ENCODE data around the gene SAT1. TPM values are rescaled to one million over a fixed set of nuclear protein-coding genes. Genes with fewer than 3 reads are reported as not detected.
A peak's percentile ranks its signal among the peaks of the same experiment; 100 is the strongest.

Gene SAT1
- total RNA-seq, 4 donors from 2014 or later = 557 to 1,009 (median 639) TPM

DNA sequence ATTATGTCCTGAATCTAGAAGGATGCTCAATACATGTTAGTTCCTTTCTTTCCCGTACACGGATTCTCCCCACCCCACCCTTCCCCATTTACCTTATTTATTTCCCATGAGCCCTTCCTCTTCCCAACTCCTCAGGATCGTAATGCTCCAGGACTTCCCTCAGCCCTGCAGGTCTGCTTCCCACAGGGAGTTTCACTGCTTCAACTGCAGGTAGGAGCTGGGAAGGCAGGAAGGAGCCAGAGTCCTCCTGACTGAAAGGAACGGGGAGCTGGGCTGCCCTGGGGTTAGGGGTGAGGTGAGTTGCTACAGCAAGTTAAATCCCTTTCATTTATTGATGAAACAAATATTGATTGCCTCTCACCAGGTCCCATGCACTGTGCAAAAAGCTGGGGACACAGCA, 33.2 kb downstream of the SAT1 start:
- WGBS, 2 donors = 70 to 75% methylated on average over 3 to 4 of the region's 4 CpGs
- H3K27me3 ChIP-seq = no peaks in the 10 kb centered on the region
- H3K9me3 ChIP-seq = no peaks in the 10 kb centered on the region
- TF ChIP-seq POLR2A (IDR thresholded peaks at IDR 0.05) (no peak), EP300 (IDR thresholded peaks at IDR 0.05) (no peak)
- TF ChIP-seq, protein P1, sequence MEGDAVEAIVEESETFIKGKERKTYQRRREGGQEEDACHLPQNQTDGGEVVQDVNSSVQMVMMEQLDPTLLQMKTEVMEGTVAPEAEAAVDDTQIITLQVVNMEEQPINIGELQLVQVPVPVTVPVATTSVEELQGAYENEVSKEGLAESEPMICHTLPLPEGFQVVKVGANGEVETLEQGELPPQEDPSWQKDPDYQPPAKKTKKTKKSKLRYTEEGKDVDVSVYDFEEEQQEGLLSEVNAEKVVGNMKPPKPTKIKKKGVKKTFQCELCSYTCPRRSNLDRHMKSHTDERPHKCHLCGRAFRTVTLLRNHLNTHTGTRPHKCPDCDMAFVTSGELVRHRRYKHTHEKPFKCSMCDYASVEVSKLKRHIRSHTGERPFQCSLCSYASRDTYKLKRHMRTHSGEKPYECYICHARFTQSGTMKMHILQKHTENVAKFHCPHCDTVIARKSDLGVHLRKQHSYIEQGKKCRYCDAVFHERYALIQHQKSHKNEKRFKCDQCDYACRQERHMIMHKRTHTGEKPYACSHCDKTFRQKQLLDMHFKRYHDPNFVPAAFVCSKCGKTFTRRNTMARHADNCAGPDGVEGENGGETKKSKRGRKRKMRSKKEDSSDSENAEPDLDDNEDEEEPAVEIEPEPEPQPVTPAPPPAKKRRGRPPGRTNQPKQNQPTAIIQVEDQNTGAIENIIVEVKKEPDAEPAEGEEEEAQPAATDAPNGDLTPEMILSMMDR (IDR thresholded peaks at IDR 0.05) = no peak
- H3K4me3 ChIP-seq = no peak overlapping the region
- no peak overlapping the region for H3K27ac ChIP-seq
- no peaks in the 10 kb centered on the region for H3K36me3 ChIP-seq
- DNase-seq (ENCODE audit: low spot score in 2 of 2) = no peak
- no peaks in the 10 kb centered on the region for H3K4me1 ChIP-seq

DNA sequence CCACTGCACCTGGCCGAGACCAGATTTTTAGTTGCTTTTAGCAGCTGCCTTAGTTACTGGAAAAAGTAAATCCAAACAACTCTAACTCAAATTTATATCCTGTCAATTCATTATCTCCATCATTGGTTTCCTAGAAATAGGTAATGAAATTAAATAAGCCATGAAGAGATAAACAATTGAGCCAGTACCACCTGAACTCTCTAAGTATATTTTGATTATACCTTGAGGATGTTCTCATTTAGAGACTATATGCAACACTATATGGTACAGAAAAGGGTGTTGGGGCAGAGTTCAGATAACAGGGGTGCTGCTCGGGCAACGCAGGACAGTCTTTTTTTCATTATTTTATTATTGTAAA, 35.0 kb downstream of the SAT1 start:
- DNase-seq (ENCODE audit: low spot score in 2 of 2) = no peak
- WGBS, 2 donors = 89 to 97% methylated on average over 3 of the region's 3 CpGs
- Histone ChIP-seq H3K4me3 (no peak overlapping the region), H3K27ac (no peak overlapping the region), H3K27me3 (no peaks in the 10 kb centered on the region), H3K4me1 (peaks cover 0 to 2% (median 0%) of the 10 kb centered on the region in 4 donors), H3K36me3 (no peaks in the 10 kb centered on the region), H3K9me3 (no peaks in the 10 kb centered on the region)
- TF ChIP-seq, protein P1 (IDR thresholded peaks at IDR 0.05) = no peak
- TF ChIP-seq POLR2A (IDR thresholded peaks at IDR 0.05) = no peak
- no peak for TF ChIP-seq EP300 (IDR thresholded peaks at IDR 0.05)

GRCh38 chrX:23819385-23820234, 36.6 kb downstream of the SAT1 start:
- no peak for DNase-seq (ENCODE audit: low spot score in 2 of 2)
- Histone ChIP-seq H3K27ac (peak overlapping the region in 1 of 4 donors; percentile 29), H3K4me3 (no peak overlapping the region), H3K36me3 (no peaks in the 10 kb centered on the region), H3K27me3 (no peaks in the 10 kb centered on the region), H3K4me1 (peaks cover 0 to 9% (median 0%) of the 10 kb centered on the region in 4 donors), H3K9me3 (no peaks in the 10 kb centered on the region)
- TF ChIP-seq, protein P1 (IDR thresholded peaks at IDR 0.05) = no peak
- TF ChIP-seq EP300 (IDR thresholded peaks at IDR 0.05) (no peak), POLR2A (IDR thresholded peaks at IDR 0.05) (no peak)
- WGBS, 2 donors = 77 to 80% methylated on average over 10 of the region's 10 CpGs

- Histone ChIP-seq H3K27me3 (no peaks in the 10 kb centered on the region), H3K36me3 (no peaks in the 10 kb centered on the region), H3K27ac (no peak overlapping the region), H3K4me3 (no peak overlapping the region), H3K4me1 (peaks cover 0 to 9% (median 0%) of the 10 kb centered on the region in 4 donors), H3K9me3 (no peaks in the 10 kb centered on the region)
- DNase-seq (ENCODE audit: low spot score in 2 of 2) = no peak
- TF ChIP-seq, protein P1 (IDR thresholded peaks at IDR 0.05) = no peak
- TF ChIP-seq POLR2A (IDR thresholded peaks at IDR 0.05) = no peak
- WGBS, 2 donors = 88 to 92% methylated on average over 6 of the region's 6 CpGs
Observed at GRCh38 chrX:23820235-23820782, 37.3 kb downstream of the SAT1 start.

DNA sequence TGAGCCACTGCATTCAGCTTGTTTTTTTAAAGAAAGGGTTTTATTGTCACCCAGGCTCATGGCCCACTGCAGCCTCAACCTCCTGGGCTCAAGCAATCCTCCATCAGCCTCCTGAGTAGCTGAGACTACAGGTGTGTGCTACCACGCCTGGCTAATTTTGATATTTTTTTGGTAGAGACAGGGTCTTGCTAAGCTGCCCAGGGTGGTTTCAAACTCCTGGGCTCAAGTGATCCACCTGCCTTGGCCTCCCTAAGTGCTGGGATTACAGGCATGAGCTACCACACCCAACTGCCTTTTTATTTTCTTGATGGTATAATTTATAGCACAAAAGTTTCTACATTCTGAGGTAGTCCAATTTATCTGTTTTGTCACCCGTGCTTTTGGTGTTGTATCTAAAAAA, 38.9 kb downstream of the SAT1 start:
- DNase-seq (ENCODE audit: low spot score in 2 of 2) = no peak
- Histone ChIP-seq H3K27me3 (no peaks in the 10 kb centered on the region), H3K4me1 (peaks cover 0 to 9% (median 0%) of the 10 kb centered on the region in 4 donors), H3K27ac (peak overlapping the region in 3 of 4 donors; percentile 46 to 85 (median 66)), H3K9me3 (no peaks in the 10 kb centered on the region), H3K36me3 (no peaks in the 10 kb centered on the region), H3K4me3 (no peak overlapping the region)
- WGBS, 2 donors = 65 to 69% methylated on average over 2 of the region's 2 CpGs
- TF ChIP-seq, protein P1 (IDR thresholded peaks at IDR 0.05) = no peak
- no peak for TF ChIP-seq EP300 (IDR thresholded peaks at IDR 0.05)
- TF ChIP-seq POLR2A (IDR thresholded peaks at IDR 0.05) = no peak

Measured in tibial nerve (tissue), 4 donors.